Tibial nerve (tissue), 4 donors: ENCODE measurements around the gene ARFGAP2. TPM values are rescaled to one million over a fixed set of nuclear protein-coding genes. Genes with fewer than 3 reads are reported as not detected.

Experiments
- DNase-seq, 2 donors: peaks; one replicate each; pipeline ENCODE4 v3.0.0-alpha.2; 2019; ENCODE audit warnings: low spot score in 2 of 2
- H3K27ac ChIP-seq, 4 donors: fragments of 200-600 bp; sonication (generic) in 3 of 4; one replicate each; pipeline ENCODE4 v1.5.1; 2017 to 2019; ENCODE audit warnings: mild to moderate bottlenecking in 1 of 4
- H3K27me3 ChIP-seq, 2 donors: fragments of 200-600 bp; sonication (generic) in 1 of 2; one replicate each; pipeline versions ENCODE4 v1.5.1 to v1.6.0; 2017 to 2019
- H3K36me3 ChIP-seq, 3 donors: fragments of 200-600 bp; sonication (generic); one replicate each; pipeline ENCODE4 v1.5.1; 2018 to 2019
- H3K4me1 ChIP-seq, 4 donors: fragments of 200-600 bp; sonication (generic) in 3 of 4; one replicate each; pipeline ENCODE4 v1.5.1; 2017 to 2019
- H3K4me3 ChIP-seq, 4 donors: fragments of 200-600 bp; sonication (generic) in 3 of 4; one replicate each; pipeline ENCODE4 v1.5.1; 2017 to 2019; ENCODE audit warnings: mild to moderate bottlenecking in 1 of 4, moderate library complexity in 1 of 4
- H3K9me3 ChIP-seq, 4 donors: fragments of 200-600 bp; sonication (generic) in 3 of 4; one replicate each; pipeline ENCODE4 v1.5.1; 2017 to 2019
- EP300 ChIP-seq, 2 donors: sonication (generic); formaldehyde crosslinking; IDR thresholded peaks; one replicate each; pipeline ENCODE4 v1.6.1; 2017; ENCODE audit warnings: antibody characterized with exemption in 2 of 2, mild to moderate bottlenecking in 1 of 2
- POLR2A ChIP-seq, 2 donors: fragments of 450-650 bp; IDR thresholded peaks; one replicate each; pipeline ENCODE4 v1.6.1; 2017; ENCODE audit warnings: antibody characterized with exemption in 2 of 2, mild to moderate bottlenecking in 2 of 2, moderate library complexity in 2 of 2
- WGBS, 2 donors: methylation state at CpG; one replicate each; pipeline ENCODE4 v1.1.5; 2018; 5-methylcytosine and 5-hydroxymethylcytosine counted together
- total RNA-seq, 4 donors: library from RNA; depleted of rRNA; stranded (reverse); fragments of >200 nt; gene quantifications; one replicate each; pipeline ENCODE4 v1.1.0, GENCODE V29; 2016
- TF ChIP-seq, protein P1 (sequence below), 5 experiments: fragments of 200-600 bp in 3 of 5; fragments of 450-650 bp in 2 of 5; sonication (generic) in 3 of 5; IDR thresholded peaks; one replicate each; pipeline ENCODE4 v1.5.1; 2016 to 2019; ENCODE audit warnings: antibody characterized with exemption in 5 of 5, mild to moderate bottlenecking in 3 of 5, moderate library complexity in 2 of 5

The ARFGAP2 gene
- total RNA-seq, 4 donors from 2014 or later: 164 to 209 (median 176) TPM

DNA sequence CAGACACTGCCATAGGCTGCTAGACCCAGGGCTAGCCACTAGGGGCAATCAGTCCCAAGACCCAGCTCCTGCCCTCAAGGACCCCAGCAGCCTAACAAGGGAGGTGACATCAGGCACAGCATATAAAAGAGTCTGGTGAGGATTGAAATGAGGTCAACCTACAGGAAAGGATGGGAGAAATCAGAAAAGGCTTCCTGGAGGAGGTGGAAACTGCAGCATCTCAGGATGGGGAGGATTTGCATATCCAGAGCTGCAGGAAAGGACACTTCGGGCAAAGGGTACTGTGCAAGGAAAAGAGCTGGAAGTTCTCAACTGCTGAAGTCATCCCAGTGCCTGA lies 2.9 kb upstream of the ARFGAP2 start:
- no peaks in the 10 kb centered on the region for H3K27me3 ChIP-seq
- no peak for TF ChIP-seq EP300 (IDR thresholded peaks at IDR 0.05)
- TF ChIP-seq, protein P1, sequence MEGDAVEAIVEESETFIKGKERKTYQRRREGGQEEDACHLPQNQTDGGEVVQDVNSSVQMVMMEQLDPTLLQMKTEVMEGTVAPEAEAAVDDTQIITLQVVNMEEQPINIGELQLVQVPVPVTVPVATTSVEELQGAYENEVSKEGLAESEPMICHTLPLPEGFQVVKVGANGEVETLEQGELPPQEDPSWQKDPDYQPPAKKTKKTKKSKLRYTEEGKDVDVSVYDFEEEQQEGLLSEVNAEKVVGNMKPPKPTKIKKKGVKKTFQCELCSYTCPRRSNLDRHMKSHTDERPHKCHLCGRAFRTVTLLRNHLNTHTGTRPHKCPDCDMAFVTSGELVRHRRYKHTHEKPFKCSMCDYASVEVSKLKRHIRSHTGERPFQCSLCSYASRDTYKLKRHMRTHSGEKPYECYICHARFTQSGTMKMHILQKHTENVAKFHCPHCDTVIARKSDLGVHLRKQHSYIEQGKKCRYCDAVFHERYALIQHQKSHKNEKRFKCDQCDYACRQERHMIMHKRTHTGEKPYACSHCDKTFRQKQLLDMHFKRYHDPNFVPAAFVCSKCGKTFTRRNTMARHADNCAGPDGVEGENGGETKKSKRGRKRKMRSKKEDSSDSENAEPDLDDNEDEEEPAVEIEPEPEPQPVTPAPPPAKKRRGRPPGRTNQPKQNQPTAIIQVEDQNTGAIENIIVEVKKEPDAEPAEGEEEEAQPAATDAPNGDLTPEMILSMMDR (IDR thresholded peaks at IDR 0.05): peak in 4 of 5 experiments; percentile 12 to 38 (median 26)
- 71 to 88% methylated on average over 1 of the region's 1 CpG for WGBS, 2 donors
- peaks cover 3 to 71% (median 29%) of the 10 kb centered on the region in 4 donors for H3K4me1 ChIP-seq
- peaks cover 0 to 51% (median 0%) of the 10 kb centered on the region in 3 donors for H3K36me3 ChIP-seq
- peak overlapping the region in 2 of 4 donors; percentile 98 for H3K27ac ChIP-seq
- DNase-seq: no peak
- H3K9me3 ChIP-seq: no peaks in the 10 kb centered on the region
- no peak overlapping the region for H3K4me3 ChIP-seq

DNA sequence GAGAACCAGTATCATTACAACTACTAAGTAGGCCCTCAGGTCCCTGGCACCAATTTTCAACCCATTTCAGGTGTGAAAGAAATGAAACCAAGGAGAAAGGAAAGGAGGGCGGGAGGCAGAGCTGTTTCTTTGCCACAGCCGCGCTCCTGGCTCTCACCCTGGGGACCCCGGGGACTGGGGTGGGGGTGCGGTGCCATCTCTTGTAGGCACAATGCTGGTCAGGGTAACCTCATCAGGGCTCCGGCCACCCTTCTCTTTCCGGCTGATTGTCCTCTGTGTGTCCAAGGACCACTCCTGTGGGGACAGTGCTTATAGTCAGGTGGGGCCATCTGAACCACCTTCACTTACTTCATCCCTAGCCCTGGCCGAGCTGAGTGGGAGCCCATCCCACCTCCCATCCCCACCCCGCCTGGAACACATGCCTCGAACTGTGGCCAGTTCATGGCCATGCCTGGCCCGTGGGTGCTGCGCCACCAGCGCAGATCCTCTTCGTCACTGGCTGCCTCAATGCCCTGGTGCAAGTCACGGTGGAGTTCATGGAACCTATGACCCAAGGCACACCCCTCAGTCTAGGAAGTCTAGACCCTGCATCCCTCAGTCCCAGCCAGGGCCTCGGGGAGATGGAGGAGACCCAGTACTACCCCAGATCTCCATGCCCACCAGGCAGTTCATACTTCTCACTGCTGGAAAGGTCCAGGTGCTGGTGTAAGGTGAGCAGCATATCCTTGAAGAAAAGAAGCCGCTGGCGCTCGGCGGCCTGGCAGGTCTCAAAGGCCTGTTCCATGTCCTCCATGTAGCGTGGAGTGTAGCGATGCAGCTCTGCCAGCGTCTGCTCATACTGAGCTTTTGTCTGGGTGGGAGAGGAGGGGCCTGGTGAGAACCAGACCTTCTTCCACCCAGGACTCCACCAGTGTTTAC lies 2.3 kb upstream of the ARFGAP2 start:
- H3K4me1 ChIP-seq: peaks cover 3 to 69% (median 23%) of the 10 kb centered on the region in 4 donors
- H3K27ac ChIP-seq: peak overlapping the region in 3 of 4 donors; percentile 98 to 100 (median 98)

DNA sequence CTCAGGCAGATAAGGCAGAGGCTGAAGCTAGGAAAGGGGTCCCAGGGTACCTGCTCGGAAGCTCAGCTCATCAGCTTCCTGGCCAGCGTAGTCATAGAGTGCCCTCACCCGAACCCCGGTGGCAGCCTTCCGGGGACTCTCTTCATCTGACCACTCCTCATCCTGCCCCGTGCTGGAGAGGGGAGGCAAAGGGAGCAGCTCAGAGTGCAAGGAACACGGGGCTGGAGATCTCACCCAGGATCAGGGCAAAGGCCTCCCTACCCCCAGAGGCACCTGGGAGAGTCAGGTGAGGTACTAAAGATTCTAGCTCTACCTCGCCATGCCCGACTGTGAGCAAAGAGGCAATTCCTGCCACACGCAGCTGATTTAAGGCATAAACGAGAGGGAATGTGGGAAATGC lies 1.6 kb upstream of the ARFGAP2 start:
- no peak overlapping the region for H3K4me3 ChIP-seq
- peaks cover 0 to 57% (median 0%) of the 10 kb centered on the region in 3 donors for H3K36me3 ChIP-seq
- 80 to 85% methylated on average over 7 to 11 of the region's 11 CpGs for WGBS, 2 donors
- TF ChIP-seq POLR2A (IDR thresholded peaks at IDR 0.05) (no peak), EP300 (IDR thresholded peaks at IDR 0.05) (no peak)
- TF ChIP-seq, protein P1 (IDR thresholded peaks at IDR 0.05): no peak
- no peaks in the 10 kb centered on the region for H3K27me3 ChIP-seq
- H3K27ac ChIP-seq: peak overlapping the region; percentile 97 to 100 (median 98)
- no peaks in the 10 kb centered on the region for H3K9me3 ChIP-seq
- peaks cover 3 to 69% (median 20%) of the 10 kb centered on the region in 4 donors for H3K4me1 ChIP-seq
- no peak for DNase-seq

More for the DNA sequence above, 2.3 kb upstream of the ARFGAP2 start:
- H3K27me3 ChIP-seq: no peaks in the 10 kb centered on the region
- H3K36me3 ChIP-seq: peaks cover 0 to 53% (median 0%) of the 10 kb centered on the region in 3 donors
- no peak for DNase-seq
- no peak overlapping the region for H3K4me3 ChIP-seq
- TF ChIP-seq, protein P1 (IDR thresholded peaks at IDR 0.05): no peak
- TF ChIP-seq EP300 (IDR thresholded peaks at IDR 0.05) (no peak), POLR2A (IDR thresholded peaks at IDR 0.05) (no peak)
- H3K9me3 ChIP-seq: no peaks in the 10 kb centered on the region
- 88 to 91% methylated on average over 22 to 23 of the region's 23 CpGs for WGBS, 2 donors

DNA sequence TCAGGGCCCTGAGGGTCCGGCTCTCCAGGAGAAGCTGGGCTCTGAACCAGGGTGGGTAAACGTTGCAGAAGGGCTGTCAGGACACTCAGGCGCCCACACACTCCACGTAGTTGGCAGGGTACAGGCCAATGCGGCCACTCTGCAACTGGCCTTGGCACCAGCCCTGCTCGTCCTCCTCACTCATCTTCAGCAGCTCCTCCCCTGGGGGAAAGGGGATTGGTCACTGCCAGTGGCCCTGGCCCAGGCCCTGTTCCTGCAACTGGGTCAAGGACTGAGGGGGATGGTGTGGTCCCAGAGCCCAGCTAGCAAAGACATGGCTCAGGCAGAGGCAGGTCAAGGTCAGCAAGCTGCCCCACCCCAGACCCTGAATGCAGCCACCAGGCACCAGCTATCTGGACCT lies 1.2 kb upstream of the ARFGAP2 start:
- Histone ChIP-seq H3K4me1 (peaks cover 3 to 69% (median 21%) of the 10 kb centered on the region in 4 donors), H3K27ac (peak overlapping the region; percentile 97 to 100 (median 98)), H3K27me3 (no peaks in the 10 kb centered on the region), H3K4me3 (peak overlapping the region in 2 of 4 donors; percentile 47 to 98), H3K36me3 (peaks cover 0 to 58% (median 0%) of the 10 kb centered on the region in 3 donors), H3K9me3 (no peaks in the 10 kb centered on the region)
- WGBS, 2 donors: 17 to 20% methylated on average over 5 to 6 of the region's 6 CpGs
- TF ChIP-seq, protein P1 (IDR thresholded peaks at IDR 0.05): no peak
- TF ChIP-seq POLR2A (IDR thresholded peaks at IDR 0.05) (no peak), EP300 (IDR thresholded peaks at IDR 0.05) (no peak)
- DNase-seq: no peak
